Medulla oblongata (tissue), 1 donor: ENCODE results near the gene SNRNP40.
"Not testable (repeated sequence)": the region's sequence is repeated elsewhere in the genome, so short reads cannot be mapped to it uniquely, and the experiment has no call there.

Source experiments
- DNase-seq: peaks from one replicate; pipeline ENCODE4 v3.0.0-alpha.2; 2015; ENCODE audit errors: extremely low spot score

Gene SNRNP40

DNA sequence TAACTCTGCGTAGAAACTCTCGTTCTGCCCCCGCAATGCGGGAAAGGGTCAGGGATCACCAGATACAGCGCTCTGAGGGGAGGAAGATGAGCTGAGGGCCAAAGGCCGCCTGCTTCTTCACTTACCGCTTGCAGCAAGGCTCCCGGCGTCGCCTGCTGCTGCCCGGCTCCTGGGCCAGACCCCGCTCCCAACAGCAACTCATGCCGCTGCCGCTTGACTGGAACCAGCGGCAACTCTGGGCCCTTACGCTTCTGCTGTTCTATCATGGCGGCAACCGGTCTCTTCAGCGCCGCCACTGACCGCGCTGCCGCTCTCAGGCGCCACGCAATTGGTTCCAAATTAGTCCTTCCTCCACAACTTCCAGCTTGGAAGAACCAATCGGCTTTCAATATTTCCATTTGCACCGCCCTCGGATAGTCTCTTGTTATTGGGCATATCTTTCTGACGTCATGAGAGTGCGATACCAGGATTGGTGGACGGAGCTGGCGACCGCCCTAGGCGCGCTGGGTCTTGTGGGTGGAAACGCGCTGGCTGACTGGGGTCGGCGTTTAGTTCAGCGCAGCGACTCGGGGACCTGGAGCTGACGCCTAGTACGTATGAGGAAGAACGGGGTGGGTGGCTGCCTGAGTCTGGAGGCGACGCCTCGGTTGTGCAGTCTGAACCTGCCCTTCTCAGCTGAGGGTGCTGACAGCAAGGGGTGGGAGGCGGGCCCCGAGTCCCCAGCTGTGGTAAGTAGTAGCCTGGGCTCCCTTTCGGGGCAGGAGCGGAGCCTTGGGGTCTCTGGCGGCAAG lies at the start of gene SNRNP40, which contains the start of gene ZCCHC17:
Gene SNRNP40 (minus strand): TSS at position 303 of the 791 bp plus-strand sequence. CDS start 37 bp downstream, at position 266.
Gene ZCCHC17 (plus strand): TSS at position 547 of the 791 bp plus-strand sequence. CDS start 13,067 bp downstream, outside the sequence.
- peak; percentile 100 for DNase-seq

DNA sequence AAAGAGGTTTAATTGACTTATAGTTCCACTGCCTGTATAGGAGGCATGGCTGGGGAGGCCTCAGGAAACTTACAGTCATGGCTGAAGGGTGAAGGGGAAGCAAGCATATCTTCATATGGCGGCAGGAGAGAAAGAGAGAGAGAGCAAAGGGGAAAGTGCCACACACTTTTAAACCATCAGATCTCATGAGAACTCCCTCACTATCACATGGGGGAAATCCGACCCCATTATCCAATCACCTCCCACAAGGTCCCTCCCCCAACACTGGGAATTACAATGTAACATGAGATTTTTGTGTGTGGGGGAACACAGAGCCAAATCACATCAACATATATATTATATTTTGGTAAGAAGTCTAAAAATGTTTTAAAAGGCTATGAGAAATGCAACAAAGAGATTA lies 49.0 kb upstream of the SNRNP40 start:
- no peak for DNase-seq

GRCh38 chr1:31344503-31344902 lies 47.9 kb upstream of the SNRNP40 start:
- no peak for DNase-seq

DNA sequence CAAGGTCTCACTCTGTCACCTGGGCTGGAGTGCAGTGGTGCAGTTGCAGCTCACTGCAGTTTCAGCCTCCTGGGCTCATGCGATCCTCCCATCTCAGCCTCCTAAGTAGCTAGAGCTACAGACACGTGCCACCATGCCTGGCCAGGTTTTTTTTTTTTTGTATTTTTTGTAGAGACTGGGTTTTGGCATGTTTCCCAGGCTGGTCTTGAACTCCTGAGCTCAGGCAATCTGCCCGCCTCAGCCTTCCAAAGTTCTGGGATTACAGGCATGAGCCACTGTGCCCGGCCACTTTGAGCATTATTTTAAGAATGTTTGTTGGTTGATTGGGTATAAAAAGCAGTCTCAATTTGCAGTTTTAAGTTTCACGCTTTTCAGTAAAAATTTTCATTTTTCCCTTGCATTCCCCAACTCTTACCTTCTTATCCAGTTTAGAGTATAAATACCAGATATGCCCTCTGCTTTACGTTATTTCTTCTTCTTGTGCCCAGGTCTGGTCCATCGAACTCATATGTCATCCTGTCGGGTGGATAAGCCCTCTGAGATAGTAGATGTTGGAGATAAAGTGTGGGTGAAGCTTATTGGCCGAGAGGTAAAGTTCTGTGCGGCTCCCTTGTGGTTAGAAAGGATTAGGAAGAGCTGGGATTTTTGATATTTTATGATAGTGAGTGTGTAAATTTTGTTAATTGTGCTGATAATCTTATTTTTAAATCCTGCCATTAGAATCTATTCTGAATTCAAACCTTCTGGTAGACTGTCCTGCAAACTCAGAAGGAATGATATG lies 40.3 kb upstream of the SNRNP40 start:
- DNase-seq, result no peak

- peak; percentile 67 for DNase-seq
Measured at GRCh38 chr1:31335007-31335406, 38.4 kb upstream of the SNRNP40 start.

GRCh38 chr1:31327381-31327780 lies 30.8 kb upstream of the SNRNP40 start:
- DNase-seq, result no peak

GRCh38 chr1:31326461-31326860 lies 29.9 kb upstream of the SNRNP40 start:
- no peak for DNase-seq

DNA sequence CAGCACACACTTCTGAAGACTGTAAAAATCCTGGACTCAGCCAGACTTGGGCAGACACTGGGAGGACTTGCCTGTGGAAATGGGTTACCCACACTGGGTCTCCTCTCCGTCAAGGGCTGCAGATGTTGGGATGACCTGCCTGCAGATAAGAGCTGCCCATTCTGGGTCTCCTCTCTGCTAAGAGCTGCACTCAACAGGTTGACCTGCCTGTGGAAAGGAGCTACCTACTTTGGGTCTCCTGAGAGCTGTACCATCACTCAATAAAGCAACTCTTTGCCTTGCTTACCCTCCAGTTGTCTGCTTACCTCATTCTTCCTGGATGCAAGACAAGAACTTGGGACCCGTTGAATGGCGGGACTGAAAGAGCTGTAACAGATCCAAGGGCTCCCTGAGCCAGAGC lies 28.4 kb upstream of the SNRNP40 start:
- no peak for DNase-seq

GRCh38 chr1:31324093-31324492 lies 27.5 kb upstream of the SNRNP40 start:
- no peak for DNase-seq

DNA sequence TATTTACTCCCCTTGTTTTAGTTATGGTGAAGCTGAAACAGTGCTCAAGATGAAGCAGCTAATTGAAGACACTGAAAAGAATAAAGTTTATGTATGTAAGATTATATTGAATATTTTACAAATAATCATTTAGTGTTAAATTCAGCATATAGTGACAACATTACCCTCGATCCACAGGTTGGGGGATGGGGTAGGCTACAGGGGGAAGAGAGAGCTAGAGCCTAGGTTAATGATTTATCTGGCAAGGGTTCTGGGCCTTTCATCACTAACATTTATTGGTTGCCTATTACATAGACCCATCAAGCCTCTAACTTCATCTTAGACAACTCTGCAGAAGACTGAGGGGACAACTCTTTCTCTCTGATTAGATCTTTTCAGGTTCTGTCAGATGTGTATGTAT lies 21.6 kb upstream of the SNRNP40 start:
- no peak for DNase-seq

DNA sequence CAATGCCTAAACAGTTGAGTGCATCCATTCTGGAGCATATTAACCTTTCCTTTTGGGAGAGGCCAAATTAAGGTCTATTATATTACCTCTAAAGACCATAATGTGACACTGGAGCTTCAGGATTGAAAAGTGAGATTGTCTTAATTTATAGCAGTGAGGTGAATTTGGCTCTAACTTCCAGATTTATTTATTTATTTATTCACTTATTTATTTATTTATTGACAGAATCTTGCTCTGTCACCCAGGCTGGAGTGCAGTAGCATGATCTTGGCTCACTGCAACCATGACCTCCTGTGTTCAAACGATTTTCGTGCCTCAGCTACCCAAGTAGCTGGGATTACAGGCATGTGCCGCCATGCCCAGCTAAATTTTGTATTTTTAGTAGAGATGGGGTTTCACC lies 19.3 kb upstream of the SNRNP40 start:
- DNase-seq, result no peak

DNA sequence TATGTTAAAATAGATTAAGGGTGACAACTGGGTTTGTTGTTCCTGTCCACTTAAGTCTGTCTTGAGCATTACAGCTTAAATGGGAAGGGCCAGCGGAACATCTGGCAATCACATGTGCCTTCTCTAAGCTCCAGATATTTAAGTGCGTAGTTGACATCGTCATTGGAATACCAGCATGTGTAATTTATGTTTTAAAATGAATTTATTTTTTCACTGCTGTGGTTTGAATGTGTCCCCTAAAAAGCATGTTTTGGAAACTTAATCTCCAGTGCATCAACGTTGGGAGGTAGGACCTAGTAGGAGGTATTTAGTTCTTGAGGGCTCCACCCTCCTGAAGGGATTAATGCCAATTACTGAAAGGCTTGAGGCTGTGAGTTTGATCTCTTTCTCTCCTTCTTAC lies 13.6 kb upstream of the SNRNP40 start:
- DNase-seq, result no peak

DNA sequence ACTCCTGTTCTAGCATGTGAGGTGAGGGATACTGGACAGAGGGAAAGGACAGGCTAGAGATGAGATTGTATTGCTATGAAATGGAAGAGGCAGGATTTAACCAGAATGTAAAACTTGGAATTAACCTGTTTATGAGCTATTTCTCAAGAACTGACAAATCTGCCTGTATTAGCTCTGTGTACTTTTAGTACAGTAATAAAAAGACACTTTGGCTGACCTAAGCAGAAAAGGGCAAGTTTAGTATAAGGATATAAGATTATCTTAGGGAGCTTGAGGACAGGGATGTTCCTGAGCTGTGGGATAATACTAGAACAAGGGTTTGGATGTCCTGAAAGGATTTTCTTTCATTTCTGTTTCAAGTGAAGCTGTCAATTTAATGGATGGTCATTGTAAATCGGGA lies 11.4 kb upstream of the SNRNP40 start:
- no peak for DNase-seq

DNA sequence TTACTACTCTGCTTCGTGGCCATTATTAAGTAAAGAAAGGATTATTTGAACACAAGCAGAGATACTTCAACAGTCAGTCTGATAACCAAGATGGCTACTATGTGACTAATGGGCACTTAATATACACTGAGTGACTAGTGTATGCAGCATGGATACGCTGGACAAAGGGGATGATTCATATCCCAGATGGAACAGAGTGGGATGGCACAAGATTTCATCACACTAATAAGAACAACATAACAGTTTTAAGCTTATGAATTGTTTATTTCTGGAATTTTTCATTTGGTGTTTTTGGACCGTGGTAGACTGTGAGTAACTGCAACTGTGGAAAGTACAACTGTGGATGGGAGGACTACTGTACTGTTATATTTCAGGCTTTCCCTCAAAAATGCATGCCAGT lies 9.7 kb upstream of the SNRNP40 start:
- no peak for DNase-seq

GRCh38 chr1:31302709-31303441 lies 6.3 kb upstream of the SNRNP40 start:
- no peak for DNase-seq

DNA sequence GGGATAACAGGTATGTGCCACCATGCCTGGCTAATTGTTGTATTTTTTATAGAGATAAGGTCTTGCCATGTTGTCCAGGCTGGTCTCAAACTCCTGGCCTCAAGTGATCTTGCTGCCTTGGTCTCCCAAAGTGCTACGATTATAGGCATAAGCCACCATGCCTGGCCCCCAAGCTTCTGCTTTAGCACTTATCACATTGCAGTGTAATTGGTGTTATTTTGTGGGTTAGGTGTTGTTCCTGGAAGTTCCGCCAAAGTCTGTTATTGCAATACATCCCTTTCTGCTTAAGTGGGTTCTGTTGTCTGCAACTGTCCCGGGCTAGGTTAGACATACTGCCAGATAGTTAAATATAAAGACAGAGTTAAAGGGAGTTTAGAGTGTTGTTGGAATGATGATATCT lies 3.6 kb upstream of the SNRNP40 start:
- no peak for DNase-seq

DNA sequence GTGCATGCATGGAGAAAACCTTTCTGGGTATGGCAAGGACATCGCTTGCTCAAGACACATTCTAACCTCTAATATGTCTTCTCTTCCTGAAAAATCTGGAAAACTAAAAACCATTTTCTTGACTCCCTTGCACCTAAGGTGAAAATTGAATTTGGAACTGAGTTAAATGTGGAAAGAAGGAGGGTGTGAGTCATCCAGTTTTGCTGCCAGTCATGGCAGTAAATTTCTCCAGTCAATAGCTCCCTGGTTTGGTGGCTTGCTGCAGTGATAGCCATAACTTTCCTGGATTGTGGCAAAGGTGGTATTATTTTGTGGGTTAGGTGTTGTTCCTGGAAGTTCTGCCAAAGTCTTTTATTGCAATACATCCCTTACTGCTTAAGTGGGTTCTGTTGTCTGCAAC lies 2.8 kb upstream of the SNRNP40 start:
- DNase-seq, result no peak

DNA sequence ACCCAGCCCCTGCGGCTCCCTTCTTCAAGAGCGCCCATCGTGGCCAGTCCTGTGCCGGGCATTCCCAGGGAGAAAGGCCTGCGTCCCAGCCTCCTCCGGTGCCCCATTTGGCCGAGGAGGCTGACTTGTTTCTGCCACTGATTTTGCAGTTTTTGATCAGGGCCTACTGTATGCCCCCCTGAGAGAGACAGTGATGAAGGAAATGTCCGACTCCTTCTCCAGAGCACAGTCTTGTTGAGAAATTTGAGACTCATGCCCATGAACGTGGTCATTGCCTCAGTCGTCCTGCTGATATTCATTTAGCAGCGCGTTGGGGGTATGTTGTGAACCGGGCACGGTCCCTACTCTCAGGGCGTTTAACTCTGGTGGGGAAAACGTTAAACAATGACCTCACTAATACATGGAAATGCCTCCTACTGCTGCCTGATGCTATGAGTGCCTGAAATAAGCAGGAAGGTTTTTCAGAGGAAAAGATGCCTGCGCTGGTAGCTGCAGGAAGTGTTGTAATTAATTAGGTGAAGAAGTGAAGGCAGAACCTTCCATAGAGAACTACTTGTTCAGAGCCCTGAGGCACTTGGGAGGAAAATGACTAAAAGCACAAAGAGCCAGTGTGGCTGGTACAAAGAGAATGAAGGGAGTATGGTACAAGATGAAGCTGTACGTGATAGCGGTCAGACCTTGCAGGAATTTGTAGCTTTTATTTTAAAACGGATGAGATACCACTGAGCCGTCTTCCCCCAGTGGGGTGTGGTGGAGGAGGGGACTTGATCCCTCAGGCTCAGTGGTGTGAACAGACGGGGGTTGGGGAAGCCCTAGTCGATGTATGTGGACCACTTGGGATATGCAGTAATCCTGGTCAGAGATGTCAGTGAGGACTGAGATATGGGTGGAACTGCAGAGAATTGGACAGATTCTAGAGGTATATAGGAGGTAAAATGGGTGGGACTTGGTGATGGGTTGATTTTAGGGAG lies 974 bp upstream of the SNRNP40 start:
- DNase-seq, result peak; percentile 21

DNA sequence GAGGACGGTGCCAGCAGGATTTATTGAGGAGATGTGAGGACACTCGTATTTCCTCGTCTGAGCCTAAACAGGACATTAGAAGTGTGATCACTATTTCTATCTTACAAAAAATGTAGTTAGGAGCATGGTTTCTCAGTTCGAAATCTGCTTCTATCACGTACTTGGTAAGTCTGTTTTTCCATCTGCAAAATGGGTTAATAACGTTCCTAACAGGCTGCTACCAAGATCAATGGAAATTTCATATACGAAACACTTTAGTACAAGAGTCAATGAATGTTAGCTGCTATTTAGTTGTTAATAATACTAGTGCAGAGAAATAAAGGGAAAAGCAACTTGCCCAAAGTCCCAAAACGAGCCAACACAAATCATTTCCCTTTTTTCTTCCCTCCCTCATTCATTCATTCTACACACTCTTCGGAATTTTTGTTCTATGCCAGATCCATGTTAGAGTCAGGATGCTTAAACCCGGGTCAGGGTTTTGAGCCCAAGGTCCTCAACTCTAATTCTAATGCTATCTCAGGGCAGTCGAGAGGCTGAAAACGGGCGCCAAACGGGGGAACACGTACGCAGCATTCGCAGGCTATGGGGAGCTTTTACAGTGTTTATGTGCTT lies 608 bp downstream of the SNRNP40 start:
- DNase-seq, result peak; percentile 18

DNA sequence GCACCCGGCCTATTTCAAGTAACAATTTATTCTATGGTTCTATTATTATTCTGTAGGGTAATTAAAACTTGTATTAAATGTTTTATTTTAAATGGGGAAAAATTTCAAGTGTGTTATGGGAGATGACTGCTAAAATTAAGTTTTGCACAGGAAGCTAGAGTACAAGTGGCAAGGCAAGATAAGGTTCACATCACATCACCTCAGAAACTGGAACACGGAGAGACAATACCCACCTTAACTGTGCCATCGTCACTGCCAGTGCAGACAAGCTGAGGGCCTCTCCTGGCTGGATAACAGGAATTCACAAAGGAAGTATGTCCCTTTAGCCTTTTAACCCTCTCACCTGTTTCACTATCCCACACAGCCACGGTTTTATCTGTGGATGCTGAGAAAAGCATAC lies 7.6 kb downstream of the SNRNP40 start:
- DNase-seq, result no peak

GRCh38 chr1:31287791-31288190 lies 8.8 kb downstream of the SNRNP40 start:
- not testable (repeated sequence) for DNase-seq
